Measurements from ENCODE around the gene ACTRT3. TPM values are rescaled to one million over a fixed set of nuclear protein-coding genes. Genes with fewer than 3 reads are reported as not detected.
A peak's percentile ranks its signal among the peaks of the same experiment; 100 is the strongest.

The ACTRT3 gene
- total RNA-seq, 1 experiment from 2014 or later: 2.5 TPM

- peaks cover 17% of the 10 kb centered on the region for H3K4me1 Mint-ChIP-seq (ENCODE audit: low read depth, unreplicated experiment)
- no peaks in the 10 kb centered on the region for H3K27me3 Mint-ChIP-seq (ENCODE audit: unreplicated experiment)
- TF ChIP-seq, protein P1, sequence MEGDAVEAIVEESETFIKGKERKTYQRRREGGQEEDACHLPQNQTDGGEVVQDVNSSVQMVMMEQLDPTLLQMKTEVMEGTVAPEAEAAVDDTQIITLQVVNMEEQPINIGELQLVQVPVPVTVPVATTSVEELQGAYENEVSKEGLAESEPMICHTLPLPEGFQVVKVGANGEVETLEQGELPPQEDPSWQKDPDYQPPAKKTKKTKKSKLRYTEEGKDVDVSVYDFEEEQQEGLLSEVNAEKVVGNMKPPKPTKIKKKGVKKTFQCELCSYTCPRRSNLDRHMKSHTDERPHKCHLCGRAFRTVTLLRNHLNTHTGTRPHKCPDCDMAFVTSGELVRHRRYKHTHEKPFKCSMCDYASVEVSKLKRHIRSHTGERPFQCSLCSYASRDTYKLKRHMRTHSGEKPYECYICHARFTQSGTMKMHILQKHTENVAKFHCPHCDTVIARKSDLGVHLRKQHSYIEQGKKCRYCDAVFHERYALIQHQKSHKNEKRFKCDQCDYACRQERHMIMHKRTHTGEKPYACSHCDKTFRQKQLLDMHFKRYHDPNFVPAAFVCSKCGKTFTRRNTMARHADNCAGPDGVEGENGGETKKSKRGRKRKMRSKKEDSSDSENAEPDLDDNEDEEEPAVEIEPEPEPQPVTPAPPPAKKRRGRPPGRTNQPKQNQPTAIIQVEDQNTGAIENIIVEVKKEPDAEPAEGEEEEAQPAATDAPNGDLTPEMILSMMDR (IDR thresholded peaks at IDR 0.05; ENCODE audit: unreplicated experiment): no peak
- peak overlapping the region; percentile 96 for H3K4me3 Mint-ChIP-seq (ENCODE audit: low read depth, unreplicated experiment)
- DNase-seq: peak; percentile 77
- intact Hi-C loops (cut with micrococcal nuclease; ENCODE audit: unreplicated experiment): loop anchor here (5.0 kb wide), 2 partner anchors 101 to 276 kb away; no protein-coding TSS in a partner anchor
- H3K9me3 Mint-ChIP-seq (ENCODE audit: low read depth, unreplicated experiment): no peaks in the 10 kb centered on the region
- CTCF ChIA-PET: interaction anchor here (0.6 to 1.1 kb wide), 3 partner anchors 585 to 1395 kb away, joined by 3 to 5 read pairs (median 4); no protein-coding TSS in a partner anchor
- peaks cover 67% of the 10 kb centered on the region for H3K36me3 Mint-ChIP-seq (ENCODE audit: insufficient read depth, unreplicated experiment)
- H3K27ac Mint-ChIP-seq (ENCODE audit: unreplicated experiment): peak overlapping the region; percentile 97
- no TSS peak for BruUV-seq (replicated peaks)
Observed at GRCh38 chr3:169771497-169772304, 2.3 kb upstream of the ACTRT3 start.

- Mint-ChIP-seq H3K27ac (ENCODE audit: unreplicated experiment) (peak within 1 kb of the TSS; percentile 79), H3K9me3 (ENCODE audit: low read depth, unreplicated experiment) (peaks cover 7% of the 10 kb centered on the region), H3K27me3 (ENCODE audit: unreplicated experiment) (no peaks in the 10 kb centered on the region), H3K4me1 (ENCODE audit: low read depth, unreplicated experiment) (peaks cover 11% of the 10 kb centered on the region), H3K36me3 (ENCODE audit: insufficient read depth, unreplicated experiment) (peaks cover 49% of the 10 kb centered on the region), H3K4me3 (ENCODE audit: low read depth, unreplicated experiment) (peak within 1 kb of the TSS; percentile 91)
- BruUV-seq (replicated peaks): TSS peak; percentile 96
- DNase-seq: peak; percentile 89
- intact Hi-C loops (cut with micrococcal nuclease; ENCODE audit: unreplicated experiment): loop anchor here (5.0 to 10.0 kb wide), 2 partner anchors 650 to 1047 kb away; partner anchors contain the start of gene CLDN11
- TF ChIP-seq, protein P1 (IDR thresholded peaks at IDR 0.05; ENCODE audit: unreplicated experiment): no peak
- CTCF ChIA-PET: interaction anchor here (0.6 kb wide), 1 partner anchor 23 kb away, joined by 4 read pairs; no protein-coding TSS in a partner anchor
Observed at GRCh38 chr3:169764882-169765612, 4.3 kb downstream of the ACTRT3 start, which contains the start of gene TERC. TERC (minus strand) TSS chr3:169765060.

DNA sequence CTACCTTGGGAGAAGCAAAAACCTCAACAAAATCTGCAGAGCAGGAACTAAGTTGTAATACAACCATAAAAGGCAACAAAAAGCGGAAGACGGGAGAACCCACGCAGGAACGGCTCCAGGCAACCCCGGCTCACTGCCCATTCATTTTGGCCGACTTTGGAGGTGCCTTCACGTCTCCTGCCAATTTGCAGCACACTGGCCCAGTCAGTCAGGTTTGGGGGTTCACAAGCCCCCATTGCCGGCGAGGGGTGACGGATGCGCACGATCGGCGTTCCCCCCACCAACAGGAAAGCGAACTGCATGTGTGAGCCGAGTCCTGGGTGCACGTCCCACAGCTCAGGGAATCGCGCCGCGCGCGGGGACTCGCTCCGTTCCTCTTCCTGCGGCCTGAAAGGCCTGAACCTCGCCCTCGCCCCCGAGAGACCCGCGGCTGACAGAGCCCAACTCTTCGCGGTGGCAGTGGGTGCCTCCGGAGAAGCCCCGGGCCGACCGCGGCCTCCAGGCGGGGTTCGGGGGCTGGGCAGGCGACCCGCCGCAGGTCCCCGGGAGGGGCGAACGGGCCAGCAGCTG lies 5.0 kb downstream of the ACTRT3 start:
- intact Hi-C loops (cut with micrococcal nuclease; ENCODE audit: unreplicated experiment): loop anchor here (5.0 to 10.0 kb wide), 2 partner anchors 650 to 1048 kb away; partner anchors contain the start of gene CLDN11
- Mint-ChIP-seq H3K27ac (ENCODE audit: unreplicated experiment) (peak overlapping the region; percentile 79), H3K4me1 (ENCODE audit: low read depth, unreplicated experiment) (peaks cover 11% of the 10 kb centered on the region), H3K27me3 (ENCODE audit: unreplicated experiment) (no peaks in the 10 kb centered on the region), H3K36me3 (ENCODE audit: insufficient read depth, unreplicated experiment) (peaks cover 42% of the 10 kb centered on the region), H3K9me3 (ENCODE audit: low read depth, unreplicated experiment) (peaks cover 8% of the 10 kb centered on the region), H3K4me3 (ENCODE audit: low read depth, unreplicated experiment) (peak overlapping the region; percentile 91)
- BruUV-seq (replicated peaks): no TSS peak
- CTCF ChIA-PET: interaction anchor here (0.6 to 1.1 kb wide), 2 partner anchors 22 to 372 kb away, joined by 4 read pairs; no protein-coding TSS in a partner anchor
- DNase-seq: peak; percentile 54
- TF ChIP-seq, protein P1 (IDR thresholded peaks at IDR 0.05; ENCODE audit: unreplicated experiment): no peak

DNA sequence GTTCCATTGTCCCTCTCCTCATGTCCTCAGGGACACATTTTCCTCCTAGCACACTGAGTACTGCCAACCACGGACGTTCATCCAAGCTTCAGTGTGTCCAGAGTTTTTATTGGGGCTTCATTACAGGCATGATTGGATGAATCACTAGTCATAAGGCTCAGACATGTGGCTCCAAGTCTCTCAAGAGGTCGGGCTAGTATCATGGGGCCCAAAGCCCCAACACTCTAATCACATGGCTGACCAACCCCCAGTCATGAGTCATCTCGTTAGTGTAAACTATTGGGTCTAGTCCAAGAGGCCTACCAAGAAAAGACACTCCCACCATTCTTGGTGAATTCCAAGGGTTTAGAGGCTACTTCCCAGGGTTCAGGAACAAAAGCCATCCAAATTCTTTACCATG lies 8.9 kb downstream of the ACTRT3 start:
- peaks cover 11% of the 10 kb centered on the region for H3K4me1 Mint-ChIP-seq (ENCODE audit: low read depth, unreplicated experiment)
- H3K27me3 Mint-ChIP-seq (ENCODE audit: unreplicated experiment): no peaks in the 10 kb centered on the region
- H3K4me3 Mint-ChIP-seq (ENCODE audit: low read depth, unreplicated experiment): no peak overlapping the region
- H3K9me3 Mint-ChIP-seq (ENCODE audit: low read depth, unreplicated experiment): peaks cover 14% of the 10 kb centered on the region
- BruUV-seq (replicated peaks): no TSS peak
- CTCF ChIA-PET: no interaction called here
- DNase-seq: no peak
- TF ChIP-seq, protein P1 (IDR thresholded peaks at IDR 0.05; ENCODE audit: unreplicated experiment): no peak
- H3K27ac Mint-ChIP-seq (ENCODE audit: unreplicated experiment): no peak overlapping the region
- H3K36me3 Mint-ChIP-seq (ENCODE audit: insufficient read depth, unreplicated experiment): peaks cover 20% of the 10 kb centered on the region
- intact Hi-C loops (cut with micrococcal nuclease; ENCODE audit: unreplicated experiment): loop anchor here (5.0 to 10.0 kb wide), 2 partner anchors 654 to 1052 kb away; partner anchors contain the start of gene CLDN11
